Neural progenitor cell (in vitro differentiated cells): Measurements from ENCODE around the gene STEAP3. TPM values are rescaled to one million over a fixed set of nuclear protein-coding genes. Genes with fewer than 3 reads are reported as not detected.

Experiments used
- DNase-seq: peaks from one replicate; pipeline ENCODE4 v3.0.0-alpha.2; 2016; ENCODE audit warnings: low spot score
- H2AFZ ChIP-seq: fragments of 200-600 bp; sonication (generic); replicated peaks from 2 replicates; pipeline ENCODE4 v1.6.1; 2016; ENCODE audit warnings: antibody characterized with exemption
- H3F3A ChIP-seq: fragments of 200-600 bp; sonication (generic); 2 replicates; pipeline ENCODE4 v1.6.1; 2016; ENCODE audit warnings: antibody characterized with exemption, low read depth
- H3K27ac ChIP-seq: fragments of 200-600 bp; sonication (generic); 2 replicates; pipeline ENCODE4 v1.5.1; 2016; ENCODE audit warnings: mild to moderate bottlenecking
- H3K27me3 ChIP-seq: fragments of 200-600 bp; sonication (generic); 2 replicates; pipeline ENCODE4 v1.6.1; 2016; ENCODE audit warnings: mild to moderate bottlenecking, moderate library complexity
- H3K36me3 ChIP-seq: fragments of 200-600 bp; sonication (generic); 2 replicates; pipeline ENCODE4 v1.5.1; 2016
- H3K4me1 ChIP-seq: fragments of 200-600 bp; sonication (generic); 2 replicates; pipeline ENCODE4 v1.6.1; 2016; ENCODE audit warnings: mixed run types
- H3K4me2 ChIP-seq: fragments of 200-600 bp; sonication (generic); 2 replicates; pipeline ENCODE4 v1.6.1; 2016
- H3K4me3 ChIP-seq: fragments of 200-600 bp; sonication (generic); 2 replicates; pipeline ENCODE4 v1.5.1; 2016
- H3K79me2 ChIP-seq: fragments of 200-600 bp; sonication (generic); 2 replicates; pipeline ENCODE4 v1.6.1; 2016; ENCODE audit warnings: low read depth
- H3K9ac ChIP-seq: fragments of 200-600 bp; sonication (generic); 2 replicates; pipeline ENCODE4 v1.6.1; 2016
- H3K9me3 ChIP-seq: fragments of 200-600 bp; sonication (generic); 2 replicates; pipeline ENCODE4 v1.5.1; 2016; ENCODE audit warnings: low read depth
- H4K20me1 ChIP-seq: fragments of 200-600 bp; sonication (generic); 2 replicates; pipeline ENCODE4 v1.6.1; 2016; ENCODE audit warnings: low read depth
- H3K27ac Mint-ChIP-seq: 3 replicates; pipeline ENCODE4 v1.8.0; 2021; ENCODE audit warnings: mixed read lengths
- H3K27me3 Mint-ChIP-seq: 2 replicates; pipeline ENCODE4 v1.8.0; 2022; ENCODE audit warnings: low read depth, mild to moderate bottlenecking, inconsistent platforms, moderate library complexity, mixed read lengths; ENCODE audit not compliant: insufficient read depth
- H3K36me3 Mint-ChIP-seq: 3 replicates; pipeline ENCODE4 v1.8.0; 2021; ENCODE audit warnings: mixed read lengths
- H3K4me1 Mint-ChIP-seq: 3 replicates; pipeline ENCODE4 v1.8.0; 2021; ENCODE audit warnings: mixed read lengths
- H3K4me3 Mint-ChIP-seq: 3 replicates; pipeline ENCODE4 v1.8.0; 2021; ENCODE audit warnings: mild to moderate bottlenecking, moderate library complexity, mixed read lengths
- H3K9me3 Mint-ChIP-seq: 3 replicates; pipeline ENCODE4 v1.8.0; 2020; ENCODE audit warnings: mixed read lengths
- EZH2 ChIP-seq: fragments of 200-600 bp; sonication (generic); IDR thresholded peaks from 2 replicates; pipeline ENCODE4 v1.6.1; 2017; ENCODE audit warnings: antibody characterized with exemption, mild to moderate bottlenecking, moderate library complexity
- EZH2phosphoT487 ChIP-seq: fragments of 200-600 bp; sonication (generic); IDR thresholded peaks from 2 replicates; pipeline ENCODE4 v1.6.1; 2017; ENCODE audit warnings: antibody characterized with exemption
- total RNA-seq: library from RNA; depleted of rRNA; stranded (reverse); fragments of >200 nt; gene quantifications from 2 replicates; pipeline ENCODE4 v1.2.3, GENCODE V29; 2015; ENCODE audit warnings: low replicate concordance
- TF ChIP-seq, protein P1 (sequence below): fragments of 200-600 bp; sonication (generic); IDR thresholded peaks from 2 replicates; pipeline ENCODE4 v1.5.1; 2017; ENCODE audit warnings: antibody characterized with exemption, mild to moderate bottlenecking

The STEAP3 gene, protein sequence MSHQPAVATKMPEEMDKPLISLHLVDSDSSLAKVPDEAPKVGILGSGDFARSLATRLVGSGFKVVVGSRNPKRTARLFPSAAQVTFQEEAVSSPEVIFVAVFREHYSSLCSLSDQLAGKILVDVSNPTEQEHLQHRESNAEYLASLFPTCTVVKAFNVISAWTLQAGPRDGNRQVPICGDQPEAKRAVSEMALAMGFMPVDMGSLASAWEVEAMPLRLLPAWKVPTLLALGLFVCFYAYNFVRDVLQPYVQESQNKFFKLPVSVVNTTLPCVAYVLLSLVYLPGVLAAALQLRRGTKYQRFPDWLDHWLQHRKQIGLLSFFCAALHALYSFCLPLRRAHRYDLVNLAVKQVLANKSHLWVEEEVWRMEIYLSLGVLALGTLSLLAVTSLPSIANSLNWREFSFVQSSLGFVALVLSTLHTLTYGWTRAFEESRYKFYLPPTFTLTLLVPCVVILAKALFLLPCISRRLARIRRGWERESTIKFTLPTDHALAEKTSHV
- total RNA-seq = 0.30 and 1.2 TPM in 2 replicates

DNA sequence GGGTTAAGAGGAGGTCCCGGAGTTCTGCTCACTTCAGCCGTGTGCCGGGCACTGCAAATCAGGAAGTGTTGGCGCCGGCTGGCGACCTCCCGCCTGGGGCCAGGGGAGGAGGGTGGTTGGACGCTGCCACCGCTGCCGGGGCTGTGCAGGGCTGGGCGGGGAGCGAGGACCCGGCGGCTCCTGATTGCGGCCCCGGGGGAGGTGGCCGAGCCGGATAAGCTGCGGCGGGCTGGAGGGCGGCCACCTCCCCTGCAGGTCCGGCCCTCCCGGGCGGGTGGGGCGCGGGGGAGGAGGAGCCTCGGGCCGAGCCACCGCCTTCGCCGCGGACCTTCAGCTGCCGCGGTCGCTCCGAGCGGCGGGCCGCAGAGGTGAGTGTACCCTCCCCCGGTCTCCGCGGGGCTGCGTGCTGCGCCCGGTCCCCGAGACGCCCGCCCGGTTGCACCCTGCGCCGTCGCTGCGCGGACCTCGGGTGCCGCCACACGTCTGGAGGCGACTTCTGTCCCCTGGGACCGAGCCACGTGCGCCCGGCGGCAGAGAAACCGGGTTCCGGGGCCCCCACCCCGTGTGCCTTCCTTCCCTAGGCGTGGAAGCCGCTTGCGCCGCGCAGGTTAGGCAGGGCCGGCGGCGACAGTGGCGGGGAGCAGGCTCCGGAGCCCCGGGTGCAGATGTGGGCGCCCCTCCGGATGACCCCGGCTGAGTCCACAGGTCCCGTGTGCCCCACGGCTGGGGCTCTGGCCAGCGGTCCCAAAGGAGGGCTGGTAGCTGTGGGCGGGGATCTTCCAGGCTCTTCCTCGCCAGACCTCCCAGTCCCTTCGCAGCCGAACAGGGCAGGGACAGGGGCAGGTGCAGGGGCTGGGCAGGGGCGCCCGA is at the start of gene STEAP3:
Gene STEAP3 (plus strand): TSS at position 314 of the 870 bp plus-strand sequence. CDS start 7,179 bp downstream, outside the sequence.
- Histone ChIP-seq H3K4me2 (peak within 1 kb of the TSS; percentile 99), H3K4me1 (peaks cover 16% of the 10 kb centered on the region), H3K36me3 (no peaks in the 10 kb centered on the region), H3K27me3 (peaks cover 51% of the 10 kb centered on the region), H3K9me3 (no peaks in the 10 kb centered on the region), H2AFZ (peak within 1 kb of the TSS; percentile 97), H4K20me1 (no peaks in the 10 kb centered on the region), H3K27ac (no peak within 1 kb of the TSS), H3K79me2 (no peaks in the 10 kb centered on the region), H3K4me3 (peak within 1 kb of the TSS; percentile 70), H3K9ac (no peak within 1 kb of the TSS), H3F3A (peaks cover 13% of the 10 kb centered on the region)
- Mint-ChIP-seq H3K4me1 (peaks cover 3% of the 10 kb centered on the region), H3K9me3 (no peaks in the 10 kb centered on the region), H3K27me3 (peaks cover 37% of the 10 kb centered on the region), H3K4me3 (peak within 1 kb of the TSS; percentile 77), H3K36me3 (no peaks in the 10 kb centered on the region), H3K27ac (no peak within 1 kb of the TSS)
- peak; percentile 67 for TF ChIP-seq EZH2phosphoT487
- TF ChIP-seq, protein P1, sequence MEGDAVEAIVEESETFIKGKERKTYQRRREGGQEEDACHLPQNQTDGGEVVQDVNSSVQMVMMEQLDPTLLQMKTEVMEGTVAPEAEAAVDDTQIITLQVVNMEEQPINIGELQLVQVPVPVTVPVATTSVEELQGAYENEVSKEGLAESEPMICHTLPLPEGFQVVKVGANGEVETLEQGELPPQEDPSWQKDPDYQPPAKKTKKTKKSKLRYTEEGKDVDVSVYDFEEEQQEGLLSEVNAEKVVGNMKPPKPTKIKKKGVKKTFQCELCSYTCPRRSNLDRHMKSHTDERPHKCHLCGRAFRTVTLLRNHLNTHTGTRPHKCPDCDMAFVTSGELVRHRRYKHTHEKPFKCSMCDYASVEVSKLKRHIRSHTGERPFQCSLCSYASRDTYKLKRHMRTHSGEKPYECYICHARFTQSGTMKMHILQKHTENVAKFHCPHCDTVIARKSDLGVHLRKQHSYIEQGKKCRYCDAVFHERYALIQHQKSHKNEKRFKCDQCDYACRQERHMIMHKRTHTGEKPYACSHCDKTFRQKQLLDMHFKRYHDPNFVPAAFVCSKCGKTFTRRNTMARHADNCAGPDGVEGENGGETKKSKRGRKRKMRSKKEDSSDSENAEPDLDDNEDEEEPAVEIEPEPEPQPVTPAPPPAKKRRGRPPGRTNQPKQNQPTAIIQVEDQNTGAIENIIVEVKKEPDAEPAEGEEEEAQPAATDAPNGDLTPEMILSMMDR = no peak
- peak; percentile 75 for TF ChIP-seq EZH2
- peak; percentile 91 for DNase-seq

DNA sequence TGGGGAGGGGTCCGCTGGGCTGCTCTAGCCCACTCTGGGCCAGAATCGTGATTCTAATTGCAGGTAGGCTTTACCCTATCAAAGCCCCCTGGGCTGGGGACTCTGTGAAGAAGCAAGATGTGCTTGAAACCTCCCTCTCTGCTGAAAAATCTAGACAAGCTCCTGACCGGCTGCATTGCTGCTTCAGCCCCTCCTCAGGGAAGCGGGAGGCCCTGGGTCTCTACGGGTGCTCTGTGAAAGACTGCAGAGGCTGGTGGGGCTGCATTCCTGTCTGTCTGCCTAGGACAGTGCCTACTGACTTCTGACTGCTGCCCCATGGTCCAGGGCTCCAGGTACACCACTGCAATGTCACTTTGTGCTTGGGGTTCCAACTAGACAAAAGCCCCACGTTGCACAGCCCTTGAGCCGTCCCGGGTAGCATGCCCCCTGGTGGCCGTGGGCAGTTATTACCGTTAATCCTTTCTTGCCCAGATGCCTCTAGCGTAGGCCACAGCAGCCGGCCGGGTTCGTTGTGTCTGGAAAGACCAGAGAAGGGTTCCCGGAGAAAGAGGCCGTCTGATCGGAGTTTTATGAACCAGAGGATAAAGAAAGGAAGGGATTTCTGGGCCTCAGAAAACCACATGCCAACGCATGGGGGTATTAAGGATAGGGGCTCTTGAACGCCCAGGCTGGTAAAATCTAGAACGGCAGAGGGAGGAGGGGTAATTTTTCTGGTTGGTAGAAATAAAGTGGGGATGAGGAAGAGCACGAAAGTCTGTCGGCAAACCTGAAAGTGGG is 49.2 kb upstream of the STEAP3 start:
- no peak overlapping the region for H3K4me3 Mint-ChIP-seq
- H3K36me3 Mint-ChIP-seq = no peaks in the 10 kb centered on the region
- Histone ChIP-seq H2AFZ (no peak overlapping the region), H3K9me3 (no peaks in the 10 kb centered on the region), H3K4me2 (no peak overlapping the region), H4K20me1 (no peaks in the 10 kb centered on the region), H3K27ac (no peak overlapping the region), H3K27me3 (no peaks in the 10 kb centered on the region), H3F3A (no peaks in the 10 kb centered on the region), H3K36me3 (no peaks in the 10 kb centered on the region), H3K4me1 (no peaks in the 10 kb centered on the region), H3K9ac (no peak overlapping the region), H3K79me2 (no peaks in the 10 kb centered on the region), H3K4me3 (no peak overlapping the region)
- H3K27ac Mint-ChIP-seq = no peak overlapping the region
- peaks cover 4% of the 10 kb centered on the region for H3K27me3 Mint-ChIP-seq
- H3K9me3 Mint-ChIP-seq = no peaks in the 10 kb centered on the region
- DNase-seq = peak; percentile 66
- TF ChIP-seq, protein P1 = peak; percentile 83
- no peak for TF ChIP-seq EZH2
- no peaks in the 10 kb centered on the region for H3K4me1 Mint-ChIP-seq

DNA sequence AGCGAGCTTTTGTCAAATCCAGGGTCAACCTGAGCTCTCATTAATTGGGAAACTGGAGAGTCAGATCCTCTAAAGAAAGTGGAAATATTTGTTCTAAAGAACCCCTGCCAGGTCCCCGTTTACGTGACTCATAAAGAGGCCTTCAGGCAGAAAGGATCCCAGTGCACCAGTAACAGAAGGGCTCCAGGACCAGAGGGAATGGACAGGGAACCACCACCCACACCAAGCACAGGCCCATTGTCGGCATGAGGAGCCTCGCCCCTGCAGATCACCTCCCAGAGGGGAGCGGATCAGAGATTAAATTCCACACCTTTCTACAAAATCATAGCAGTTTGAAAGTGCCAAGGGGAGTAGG is 48.7 kb upstream of the STEAP3 start:
- no peaks in the 10 kb centered on the region for H3K27me3 ChIP-seq
- TF ChIP-seq EZH2phosphoT487 (no peak), EZH2 (no peak)
- TF ChIP-seq, protein P1 = no peak

More for the DNA sequence above, 48.7 kb upstream of the STEAP3 start:
- H2AFZ ChIP-seq = no peak overlapping the region
- H3K27ac ChIP-seq = no peak overlapping the region
- H3K27ac Mint-ChIP-seq = no peak overlapping the region
- no peak overlapping the region for H3K9ac ChIP-seq
- H3K9me3 Mint-ChIP-seq = no peaks in the 10 kb centered on the region
- H3K4me1 ChIP-seq = no peaks in the 10 kb centered on the region
- no peaks in the 10 kb centered on the region for H3K36me3 ChIP-seq
- H3K79me2 ChIP-seq = no peaks in the 10 kb centered on the region
- no peak overlapping the region for H3K4me3 Mint-ChIP-seq
- no peaks in the 10 kb centered on the region for H3K36me3 Mint-ChIP-seq
- H3K4me1 Mint-ChIP-seq = no peaks in the 10 kb centered on the region
- no peak for DNase-seq
- no peak overlapping the region for H3K4me2 ChIP-seq
- no peaks in the 10 kb centered on the region for H3F3A ChIP-seq
- H3K27me3 Mint-ChIP-seq = peaks cover 4% of the 10 kb centered on the region
- no peak overlapping the region for H3K4me3 ChIP-seq
- no peaks in the 10 kb centered on the region for H3K9me3 ChIP-seq
- H4K20me1 ChIP-seq = no peaks in the 10 kb centered on the region
